GM19193 (cell line): ENCODE data around the gene SRP9.

Source experiments
- POLR2A ChIP-seq: IDR thresholded peaks from 4 replicates; pipeline ENCODE4 v1.6.1; 2011; ENCODE audit not compliant: insufficient read depth, insufficient read length; ENCODE audit errors: extremely low read depth

SRP9 gene

DNA sequence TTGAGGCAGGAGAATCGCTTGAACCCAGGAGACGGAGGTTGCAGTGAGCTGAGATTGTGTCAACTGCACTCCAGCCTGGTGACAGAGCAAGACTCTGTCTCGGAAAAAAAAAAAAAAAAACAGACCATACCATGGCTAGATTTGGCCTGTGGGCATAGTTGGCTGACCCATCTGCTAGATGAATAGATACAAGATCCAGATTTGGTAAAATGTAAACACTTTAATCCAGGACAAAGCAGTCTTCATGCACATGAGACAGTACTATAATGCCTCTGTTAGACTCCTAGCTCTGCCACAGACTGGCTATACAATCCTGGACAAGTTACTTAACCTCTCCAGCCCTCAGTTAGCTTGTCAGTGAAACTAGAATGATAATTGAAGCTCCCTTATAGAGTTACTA lies 27.9 kb upstream of the SRP9 start:
- TF ChIP-seq POLR2A: no peak

DNA sequence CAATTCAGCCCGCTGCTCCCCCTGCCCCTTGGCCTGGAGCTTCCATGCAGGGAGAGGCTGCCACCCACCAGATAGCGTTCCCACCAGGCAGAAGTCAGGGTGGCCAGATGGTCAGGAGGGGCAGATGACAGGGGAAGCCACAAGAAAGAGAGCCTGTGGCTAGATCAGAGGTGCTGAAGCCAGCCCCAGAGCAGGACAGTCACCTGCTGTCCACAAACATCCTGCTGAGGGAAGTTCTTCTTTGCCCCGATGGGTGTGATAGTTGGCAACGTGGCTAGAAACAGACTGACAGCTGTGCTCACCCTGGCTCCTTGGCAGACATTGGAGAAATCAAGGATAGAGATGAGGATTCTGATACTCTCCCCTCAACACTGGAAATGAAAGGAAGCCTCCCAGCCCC lies 27.2 kb upstream of the SRP9 start:
- TF ChIP-seq POLR2A: no peak

DNA sequence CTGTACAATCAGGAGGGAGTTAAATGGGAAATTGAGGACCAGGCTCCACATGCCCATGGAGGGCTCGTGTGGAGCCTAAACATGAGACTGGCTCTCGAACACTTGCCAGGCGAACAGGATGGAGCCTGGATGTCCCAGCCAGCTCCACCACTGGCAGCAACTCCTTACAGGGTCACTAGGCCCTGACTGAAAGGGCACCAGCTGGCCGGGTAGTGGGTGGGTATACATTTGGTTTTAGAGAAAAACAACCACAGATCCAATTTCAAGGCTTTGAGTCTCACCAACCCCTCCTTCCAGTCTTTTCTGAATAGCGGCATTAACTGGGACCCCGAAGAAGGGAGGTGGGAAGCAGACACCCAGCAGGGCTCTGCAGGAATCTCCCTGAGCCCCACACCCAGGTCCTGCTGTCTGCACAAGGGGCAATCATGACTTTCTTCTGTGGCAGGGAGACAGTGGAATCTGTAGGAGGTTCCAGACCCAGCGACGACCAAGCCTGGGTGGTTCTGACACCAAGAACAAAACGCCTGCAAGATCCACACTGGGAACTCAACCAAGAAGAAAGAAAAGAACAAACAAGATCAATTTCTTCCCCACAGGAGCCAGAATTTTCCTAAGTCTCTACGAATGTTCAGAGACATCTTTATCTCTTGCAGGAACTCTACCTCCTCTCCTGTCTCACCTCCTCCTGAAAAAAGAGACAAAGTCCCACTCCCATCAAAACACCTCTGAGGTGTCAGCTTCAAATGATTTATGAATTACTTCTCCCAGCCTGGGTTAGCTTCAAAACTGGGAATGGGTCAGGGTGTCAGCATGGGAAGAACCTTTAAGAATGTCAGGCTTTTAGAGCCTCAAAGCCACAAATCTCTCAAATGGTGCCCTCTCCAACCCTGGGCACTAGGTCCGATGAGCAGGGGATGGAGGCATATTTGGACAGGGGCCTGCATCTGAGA lies 26.5 kb upstream of the SRP9 start:
- no peak for TF ChIP-seq POLR2A

DNA sequence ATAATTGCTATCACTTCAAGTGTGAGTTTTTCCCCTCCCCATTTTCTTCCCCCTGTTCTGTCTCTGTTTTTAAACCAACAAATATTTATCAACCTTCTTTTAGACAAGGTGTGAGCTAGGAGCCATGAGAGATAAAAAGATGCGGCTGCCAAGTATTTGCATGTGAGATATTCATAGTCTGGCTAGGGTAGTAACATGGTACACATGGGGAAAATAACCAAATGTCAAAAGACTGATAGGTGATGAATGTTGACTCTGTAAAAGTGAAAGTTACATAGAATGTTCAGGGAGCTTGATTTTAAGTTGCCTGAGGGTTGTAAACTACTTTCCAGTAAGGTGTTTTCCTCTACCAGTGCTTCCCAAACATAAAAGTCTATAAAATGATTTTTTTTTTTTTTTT lies 25.4 kb upstream of the SRP9 start:
- no peak for TF ChIP-seq POLR2A

DNA sequence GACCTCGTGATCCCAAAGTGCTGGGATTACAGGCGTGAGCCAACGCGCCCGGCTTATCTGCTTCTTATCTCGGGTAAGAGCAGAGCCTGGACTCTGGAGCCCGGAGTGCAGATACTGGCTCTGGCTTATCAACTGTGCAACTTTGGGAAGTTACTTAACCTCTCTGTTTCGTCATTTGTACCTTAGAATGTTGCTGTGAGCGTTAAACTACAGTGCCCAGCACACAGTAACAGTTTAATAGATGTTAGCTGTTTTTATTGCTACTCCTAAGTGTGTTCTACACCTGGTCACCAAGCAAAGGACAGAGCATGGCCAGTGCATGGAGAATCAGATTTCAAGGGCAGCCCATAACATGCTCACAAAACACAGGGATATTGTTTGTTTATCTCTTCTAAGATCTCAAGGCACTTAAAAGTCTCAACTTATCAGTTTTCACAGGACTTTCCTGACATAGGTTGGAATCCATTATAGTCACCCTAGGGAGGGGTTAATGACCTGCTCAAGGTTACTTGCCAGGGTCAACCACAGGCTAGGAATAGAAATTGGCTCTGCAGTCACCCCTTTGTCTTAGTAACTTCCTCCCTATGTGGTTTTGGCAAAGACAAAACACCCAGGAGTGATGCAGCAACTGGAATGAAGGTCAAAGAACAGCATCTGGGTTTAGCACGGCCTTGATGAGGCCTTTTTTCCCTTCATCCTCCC lies 22.5 kb upstream of the SRP9 start:
- no peak for TF ChIP-seq POLR2A

DNA sequence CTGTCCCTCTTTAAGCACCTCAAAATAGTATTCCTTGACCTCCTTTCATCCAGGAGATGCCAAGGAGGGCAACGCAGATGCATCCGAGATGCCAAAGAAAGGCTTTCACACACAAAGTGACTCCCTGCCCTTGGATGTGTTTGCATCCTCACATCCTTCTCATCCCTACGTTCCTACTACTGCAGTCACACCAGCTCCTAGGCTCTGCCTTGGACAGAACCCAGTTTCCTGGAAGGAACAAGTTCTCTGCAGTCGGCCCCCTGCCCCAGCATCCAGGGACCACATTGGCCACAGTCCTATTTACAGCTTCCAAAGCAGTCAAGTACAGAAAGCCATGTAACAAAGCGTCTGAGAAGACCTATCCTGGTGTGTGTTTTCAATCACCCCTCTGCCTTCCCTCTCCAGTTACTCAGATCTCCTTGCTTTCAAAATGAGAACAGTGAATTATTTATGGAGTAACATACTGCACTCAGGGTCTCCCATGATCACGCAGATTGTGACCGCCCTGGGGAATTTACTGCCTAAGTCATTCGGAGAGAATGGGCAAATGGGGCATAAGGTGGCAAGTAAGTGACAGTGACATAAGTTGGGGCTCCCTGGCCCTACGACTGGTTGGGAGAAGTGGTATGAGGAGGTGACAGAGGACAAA lies 21.8 kb upstream of the SRP9 start:
- TF ChIP-seq POLR2A: no peak

DNA sequence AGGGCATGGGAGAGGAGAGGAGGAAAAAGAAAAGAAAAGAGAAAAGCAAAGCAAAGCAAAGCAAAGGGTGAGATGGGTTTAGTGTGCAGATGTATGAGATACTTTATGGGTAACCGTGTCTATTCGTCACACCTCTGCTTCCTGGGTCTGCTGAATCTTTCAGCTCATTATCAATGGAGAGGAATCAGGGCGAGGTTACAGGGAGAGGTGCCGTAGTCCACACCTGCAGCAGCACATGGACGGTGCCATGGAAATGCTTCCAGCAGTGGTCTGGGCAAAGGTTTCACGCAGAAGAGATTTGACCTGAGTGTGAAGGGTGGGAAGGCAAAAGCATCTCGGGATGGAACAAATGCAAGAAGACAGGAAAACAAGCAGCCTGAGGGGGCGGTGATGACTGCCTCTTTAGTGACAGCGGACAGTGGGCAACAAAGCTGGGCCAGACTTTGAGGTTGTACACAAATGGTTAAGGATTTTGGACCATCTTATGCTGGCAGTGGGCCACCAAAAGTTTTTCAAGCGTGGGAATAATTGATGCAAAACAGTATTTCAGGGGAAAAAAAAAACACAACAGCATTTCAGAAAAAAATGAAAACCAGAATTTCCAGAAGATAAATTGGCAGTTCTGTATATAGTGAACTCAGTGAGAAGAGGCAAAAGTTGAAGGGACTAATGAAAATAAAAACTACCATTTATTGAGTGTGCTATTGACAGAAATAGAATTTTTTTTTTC lies 19.5 kb upstream of the SRP9 start:
- no peak for TF ChIP-seq POLR2A

DNA sequence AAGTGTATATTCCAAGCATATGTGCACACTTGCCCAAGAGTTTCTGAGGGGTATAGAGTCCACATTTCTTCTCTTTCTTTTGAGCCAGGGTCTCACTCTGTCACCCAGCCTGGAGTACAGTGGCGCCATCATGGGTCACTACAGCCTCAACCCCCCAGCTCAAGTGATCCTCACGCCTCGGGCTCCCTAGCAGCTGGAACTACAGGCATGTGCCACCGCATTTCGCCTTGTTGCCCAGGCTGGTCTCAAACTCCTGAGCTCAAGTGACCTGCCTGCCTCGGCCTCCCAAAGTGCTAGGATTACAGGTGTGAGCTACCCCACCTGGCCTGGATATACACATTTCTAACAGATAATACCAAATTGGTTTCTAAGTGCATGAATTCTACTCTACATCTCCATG lies 17.1 kb upstream of the SRP9 start:
- no peak for TF ChIP-seq POLR2A

DNA sequence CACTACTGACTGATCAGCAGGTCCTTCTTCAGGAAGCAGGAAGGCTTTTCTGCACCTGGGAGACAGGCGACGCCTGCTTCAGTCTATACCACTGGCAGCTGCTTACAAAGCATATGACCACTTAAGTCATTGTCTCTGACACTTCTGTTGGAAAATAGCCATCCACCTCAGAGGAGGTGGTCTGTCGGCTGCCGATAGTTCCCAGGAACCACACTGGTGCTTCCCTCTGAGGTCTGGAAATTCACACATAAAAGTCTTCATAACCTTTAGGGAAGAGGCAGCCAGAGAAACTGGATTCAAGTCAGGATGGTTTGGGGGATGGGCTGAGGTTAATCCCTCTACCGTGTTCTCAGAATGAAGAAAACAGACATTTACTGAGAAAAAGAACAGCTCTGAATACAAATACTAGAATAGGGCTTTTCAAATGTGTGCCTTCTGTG lies 15.6 kb upstream of the SRP9 start:
- no peak for TF ChIP-seq POLR2A

DNA sequence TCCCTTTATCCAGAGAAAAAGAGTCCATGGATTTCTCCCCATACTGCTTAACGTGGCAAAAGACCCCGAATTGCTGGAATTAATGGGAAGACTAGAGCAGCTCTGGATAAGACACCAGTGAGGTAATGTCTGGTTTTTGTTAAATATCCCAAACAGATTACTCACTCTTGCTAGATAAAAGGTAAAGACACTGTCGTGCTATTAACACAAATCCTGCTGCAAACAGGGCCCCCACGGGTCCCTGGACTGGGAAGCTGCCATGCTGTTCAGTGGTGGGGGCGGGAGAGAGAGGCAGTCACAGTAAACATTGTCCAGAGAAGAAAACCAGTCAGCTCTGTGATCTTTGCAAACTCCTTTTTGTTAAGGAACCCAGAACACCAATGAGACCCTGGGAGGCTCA lies 15.2 kb upstream of the SRP9 start:
- TF ChIP-seq POLR2A: no peak

DNA sequence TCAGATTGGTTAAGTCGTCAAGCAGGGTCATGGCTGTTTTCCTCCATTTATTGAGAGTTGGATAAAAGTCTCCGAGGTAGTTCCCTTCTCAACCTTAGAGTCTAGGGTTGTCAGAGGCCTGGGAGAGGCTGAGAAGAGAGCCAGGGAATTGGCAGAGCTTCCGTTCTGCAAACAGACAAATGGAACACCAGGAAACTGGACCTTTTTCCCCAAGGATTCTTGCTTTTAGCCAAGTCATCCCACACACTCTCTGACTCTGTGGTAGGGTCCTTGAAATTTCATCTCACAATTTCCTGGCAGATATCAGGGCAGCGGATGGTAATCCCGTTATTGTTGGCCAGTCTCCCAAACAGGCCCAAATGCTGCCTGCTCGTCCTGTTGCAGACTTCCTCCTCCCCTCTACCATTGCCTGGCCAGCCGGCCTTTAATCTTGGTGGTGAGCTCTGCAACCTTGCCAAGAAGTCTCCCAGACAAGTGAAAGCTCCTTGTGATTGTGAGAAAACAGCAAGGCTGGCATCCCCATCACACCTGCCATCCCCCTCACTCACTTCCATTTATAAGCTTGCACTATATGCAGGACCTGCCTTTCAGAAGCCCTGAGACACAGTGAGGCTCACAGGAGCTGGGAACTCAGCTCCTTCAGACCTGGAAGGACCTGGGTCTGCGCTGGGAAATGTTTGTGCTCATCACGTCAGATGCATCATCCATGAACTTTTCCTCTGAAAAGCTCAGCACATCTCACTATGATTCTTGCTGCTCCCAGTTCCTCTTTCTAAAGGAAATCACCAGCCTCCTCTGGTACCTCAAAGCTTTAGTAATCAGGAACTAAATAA lies 13.7 kb upstream of the SRP9 start:
- no peak for TF ChIP-seq POLR2A

DNA sequence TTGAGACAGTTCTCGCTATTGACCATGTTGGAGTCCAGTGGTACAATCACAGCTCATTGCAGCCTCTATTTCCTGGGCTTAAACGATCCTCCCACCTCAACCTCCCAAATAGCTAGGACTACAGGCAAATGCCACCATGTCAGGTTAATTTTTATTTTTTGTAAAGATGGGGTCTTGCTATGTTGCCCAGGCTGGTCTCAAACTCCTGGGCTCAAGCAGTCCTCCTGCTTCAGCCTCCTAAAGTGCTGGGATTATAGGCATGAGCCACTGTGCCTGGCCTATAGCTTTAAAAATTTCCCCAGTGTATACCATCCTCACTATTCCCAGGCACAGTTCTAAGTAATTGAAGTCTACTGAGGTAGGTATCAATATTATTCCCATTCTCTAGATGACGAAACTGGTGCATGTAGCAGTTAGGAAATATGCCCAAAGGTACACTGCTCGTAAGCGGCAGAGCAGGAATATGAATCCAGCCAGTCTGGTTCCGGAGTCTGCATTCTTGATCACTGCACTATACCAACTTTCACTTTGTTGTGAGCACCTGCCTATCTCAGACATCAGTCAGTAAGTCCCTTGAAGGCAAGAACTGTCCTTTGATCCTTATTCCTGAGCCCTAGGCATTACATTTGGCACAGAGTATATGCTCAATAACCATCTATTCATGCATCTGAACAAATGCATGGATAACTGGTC lies 11.5 kb upstream of the SRP9 start:
- TF ChIP-seq POLR2A: no peak

DNA sequence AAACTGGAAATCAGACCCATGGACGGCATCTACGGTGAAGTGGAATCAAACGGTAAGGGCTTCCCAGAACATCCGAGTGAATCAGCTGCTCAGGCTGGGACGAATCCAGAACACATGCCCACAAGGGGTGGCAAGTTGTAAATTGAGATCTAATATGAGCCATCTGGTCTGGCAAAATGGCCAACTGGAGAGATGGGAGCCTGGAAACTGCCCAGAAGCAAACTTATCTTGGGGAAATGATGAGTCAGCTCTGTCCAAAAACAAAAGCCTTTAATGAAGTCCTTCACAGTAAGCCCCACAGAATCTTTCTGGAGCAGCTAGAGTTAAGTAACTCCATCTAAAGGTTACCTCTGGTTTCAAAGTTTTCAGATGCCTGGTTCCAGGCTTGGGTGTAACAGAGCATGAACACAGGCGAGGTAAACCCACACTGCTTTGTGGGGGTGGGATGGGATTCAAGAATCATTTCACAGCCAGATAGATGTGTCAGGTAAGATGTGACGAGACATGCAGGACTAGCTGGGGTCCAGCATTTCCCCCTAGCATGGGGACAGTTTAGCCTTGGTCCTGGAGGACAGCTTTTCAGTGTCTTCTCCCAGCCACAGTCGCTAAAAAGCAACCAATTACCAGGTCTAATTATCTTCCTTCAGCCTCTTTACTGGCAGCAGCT lies 10.5 kb upstream of the SRP9 start:
- TF ChIP-seq POLR2A: no peak
